ENCODE measurements around the gene NLRP14.

- TF ChIP-seq CTCF (IDR thresholded peaks at IDR 0.05) (no peak), EZH2 (IDR thresholded peaks at IDR 0.05; ENCODE audit: borderline replicate concordance, insufficient read depth, low read depth, low read length, poor library complexity, severe bottlenecking) (no peak)
These were observed 6.2 kb upstream of the NLRP14 start for GRCh38 chr11:7014118-7014517.

All from B cell (primary cell).